GM21360 (cell line): ENCODE measurements around the gene GRIK3.
"Not testable (repeated sequence)": the region's sequence is repeated elsewhere in the genome, so short reads cannot be mapped to it uniquely, and the experiment has no call there.

Source experiments
- ATAC-seq: cut with Tn5 transposase; IDR thresholded peaks from one replicate; pipeline ENCODE4 v1.9.1; 2021; ENCODE audit warnings: mild to moderate bottlenecking, moderate library complexity; ENCODE audit not compliant: unreplicated experiment

The GRIK3 gene

GRCh38 chr1:36948606-36949005 lies 85.7 kb downstream of the GRIK3 start:
- ATAC-seq: no peak

- ATAC-seq: no peak
Measured at GRCh38 chr1:36948147-36948546, 86.2 kb downstream of the GRIK3 start.

- no peak for ATAC-seq
Measured at GRCh38 chr1:36947384-36947783, 86.9 kb downstream of the GRIK3 start.

GRCh38 chr1:36944883-36945282 lies 89.4 kb downstream of the GRIK3 start:
- no peak for ATAC-seq

GRCh38 chr1:36942148-36942547 lies 92.2 kb downstream of the GRIK3 start:
- ATAC-seq: no peak

GRCh38 chr1:36941316-36941978 lies 92.9 kb downstream of the GRIK3 start:
- ATAC-seq: no peak

GRCh38 chr1:36938819-36939218 lies 95.5 kb downstream of the GRIK3 start:
- no peak for ATAC-seq

- no peak for ATAC-seq
Measured at GRCh38 chr1:36937371-36937770, 96.9 kb downstream of the GRIK3 start.

- no peak for ATAC-seq
Measured at GRCh38 chr1:36934061-36934460, 100.3 kb downstream of the GRIK3 start.

GRCh38 chr1:36927826-36928225 lies 106.5 kb downstream of the GRIK3 start:
- ATAC-seq: no peak

- no peak for ATAC-seq
Measured at GRCh38 chr1:36925251-36925650, 109.1 kb downstream of the GRIK3 start.

GRCh38 chr1:36924282-36924811 lies 110.0 kb downstream of the GRIK3 start:
- no peak for ATAC-seq

- no peak for ATAC-seq
Measured at GRCh38 chr1:36922593-36923426, 111.5 kb downstream of the GRIK3 start.

- ATAC-seq: no peak
Measured at GRCh38 chr1:36922071-36922470, 112.2 kb downstream of the GRIK3 start.

- ATAC-seq: no peak
Measured at GRCh38 chr1:36920801-36921405, 113.4 kb downstream of the GRIK3 start.

- ATAC-seq: no peak
Measured at GRCh38 chr1:36920371-36920770, 113.9 kb downstream of the GRIK3 start.

- no peak for ATAC-seq
Measured at GRCh38 chr1:36919491-36920145, 114.7 kb downstream of the GRIK3 start.

- no peak for ATAC-seq
Measured at GRCh38 chr1:36918604-36919003, 115.7 kb downstream of the GRIK3 start.

GRCh38 chr1:36916542-36916941 lies 117.8 kb downstream of the GRIK3 start:
- not testable (repeated sequence) for ATAC-seq

GRCh38 chr1:36913484-36914060 lies 120.7 kb downstream of the GRIK3 start:
- ATAC-seq: no peak

- ATAC-seq: no peak
Measured at GRCh38 chr1:36913016-36913415, 121.3 kb downstream of the GRIK3 start.
